HFFc6 (cell line): ENCODE results near the gene PKIB. TPM values are rescaled to one million over a fixed set of nuclear protein-coding genes. Genes with fewer than 3 reads are reported as not detected.

Experiments used
- DNase-seq: peaks from one replicate; pipeline ENCODE4 v3.0.0-alpha.2; 2018
- H3K27ac Mint-ChIP-seq: 2 replicates; pipeline ENCODE4 v1.8.0; 2020; ENCODE audit warnings: mild to moderate bottlenecking, mixed read lengths
- H3K27me3 Mint-ChIP-seq: 2 replicates; pipeline ENCODE4 v1.8.0; 2021; ENCODE audit warnings: mild to moderate bottlenecking, moderate library complexity, mixed read lengths; ENCODE audit not compliant: insufficient read depth
- H3K36me3 Mint-ChIP-seq: 2 replicates; pipeline ENCODE4 v1.8.0; 2021; ENCODE audit warnings: low read depth, mixed read lengths
- H3K4me1 Mint-ChIP-seq: 2 replicates; pipeline ENCODE4 v1.8.0; 2020; ENCODE audit warnings: low read depth, mixed read lengths
- H3K4me3 Mint-ChIP-seq: 2 replicates; pipeline ENCODE4 v1.8.0; 2020; ENCODE audit warnings: mild to moderate bottlenecking, moderate library complexity, mixed read lengths
- H3K9me3 Mint-ChIP-seq: 2 replicates; pipeline ENCODE4 v1.8.0; 2020; ENCODE audit warnings: mild to moderate bottlenecking, mixed read lengths
- CTCF ChIP-seq: fragments of 200-600 bp; sonication (generic); IDR thresholded peaks from 2 replicates; pipeline ENCODE4 v1.5.0; 2021; ENCODE audit warnings: antibody characterized with exemption, mild to moderate bottlenecking
- total RNA-seq, 6 experiments: library from RNA; stranded (reverse); fragmentation: NEBNext Ultra II Directional; extraction: Animal tissue kit (Norgen Biotek cat#: 25700); gene quantifications; 2 replicates in 1 of 6; 3 replicates in 5 of 6; pipeline ENCODE4 v1.2.3, GENCODE V29; 2021

PKIB gene
- total RNA-seq, 6 experiments from 2014 or later: 0.22 TPM; not detected in 5

DNA sequence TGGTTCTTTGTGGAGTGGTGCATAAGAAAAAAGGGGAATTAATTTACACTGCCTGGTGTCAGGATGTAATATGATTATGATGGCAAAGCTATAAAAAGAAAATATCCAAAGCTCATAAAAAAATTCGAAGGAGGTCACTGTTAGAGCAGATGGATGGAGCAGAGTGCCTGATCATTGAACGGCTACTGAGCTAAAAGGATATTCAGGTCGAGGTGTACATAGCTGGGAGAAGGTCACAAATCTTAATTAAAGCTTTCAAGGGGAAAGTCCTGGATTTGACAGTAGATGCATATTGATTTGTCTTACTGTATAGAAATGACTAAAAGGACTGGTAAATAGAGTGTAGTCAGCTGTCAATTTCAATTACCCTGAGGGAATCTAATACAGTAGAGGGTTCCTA is 84.4 kb downstream of the PKIB start:
- no peaks in the 10 kb centered on the region for H3K36me3 Mint-ChIP-seq
- H3K27me3 Mint-ChIP-seq: no peaks in the 10 kb centered on the region
- no peak overlapping the region for H3K4me3 Mint-ChIP-seq
- no peak overlapping the region for H3K27ac Mint-ChIP-seq
- DNase-seq: no peak
- H3K4me1 Mint-ChIP-seq: peaks cover 15% of the 10 kb centered on the region
- TF ChIP-seq CTCF: no peak
- H3K9me3 Mint-ChIP-seq: no peaks in the 10 kb centered on the region; the same call in 1 of the 2 replicates

- no peak for TF ChIP-seq CTCF
- Mint-ChIP-seq H3K36me3 (no peaks in the 10 kb centered on the region), H3K27me3 (no peaks in the 10 kb centered on the region)
Measured at GRCh38 chr6:122695188-122695587, 85.0 kb downstream of the PKIB start.

DNA sequence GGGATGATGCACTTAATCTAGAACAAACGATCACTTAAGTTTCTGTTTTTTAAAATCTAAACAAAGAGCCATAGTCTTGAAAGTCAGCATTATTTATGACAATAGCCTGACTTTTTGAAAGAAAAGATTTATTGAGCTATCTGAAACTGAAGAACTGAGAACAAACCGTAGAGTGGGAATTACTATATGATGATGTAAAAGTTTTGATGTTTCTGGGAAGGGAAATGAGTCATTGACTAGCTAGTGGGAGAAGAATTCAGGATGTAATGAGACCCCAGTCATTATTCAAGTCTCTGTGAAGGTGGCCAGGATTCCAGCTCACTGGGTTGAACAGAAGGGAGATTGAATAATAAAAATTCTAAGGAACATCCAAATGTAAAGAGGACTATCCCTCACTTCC is 85.9 kb downstream of the PKIB start:
- Mint-ChIP-seq H3K4me1 (peaks cover 15% of the 10 kb centered on the region), H3K27me3 (no peaks in the 10 kb centered on the region), H3K27ac (no peak overlapping the region), H3K36me3 (no peaks in the 10 kb centered on the region), H3K4me3 (no peak overlapping the region), H3K9me3 (no peaks in the 10 kb centered on the region; the same call in 1 of the 2 replicates)
- DNase-seq: peak; percentile 12
- no peak for TF ChIP-seq CTCF

More at GRCh38 chr6:122695188-122695587, 85.0 kb downstream of the PKIB start:
- H3K9me3 Mint-ChIP-seq: no peaks in the 10 kb centered on the region; the same call in 1 of the 2 replicates
- no peak overlapping the region for H3K4me3 Mint-ChIP-seq
- DNase-seq: no peak
- peaks cover 15% of the 10 kb centered on the region for H3K4me1 Mint-ChIP-seq
- H3K27ac Mint-ChIP-seq: no peak overlapping the region

GRCh38 chr6:122696853-122697252 is 86.6 kb downstream of the PKIB start:
- Mint-ChIP-seq H3K4me3 (no peak overlapping the region), H3K9me3 (no peaks in the 10 kb centered on the region; the same call in 1 of the 2 replicates), H3K4me1 (peaks cover 15% of the 10 kb centered on the region), H3K36me3 (no peaks in the 10 kb centered on the region), H3K27me3 (no peaks in the 10 kb centered on the region), H3K27ac (no peak overlapping the region)
- no peak for TF ChIP-seq CTCF
- no peak for DNase-seq

DNA sequence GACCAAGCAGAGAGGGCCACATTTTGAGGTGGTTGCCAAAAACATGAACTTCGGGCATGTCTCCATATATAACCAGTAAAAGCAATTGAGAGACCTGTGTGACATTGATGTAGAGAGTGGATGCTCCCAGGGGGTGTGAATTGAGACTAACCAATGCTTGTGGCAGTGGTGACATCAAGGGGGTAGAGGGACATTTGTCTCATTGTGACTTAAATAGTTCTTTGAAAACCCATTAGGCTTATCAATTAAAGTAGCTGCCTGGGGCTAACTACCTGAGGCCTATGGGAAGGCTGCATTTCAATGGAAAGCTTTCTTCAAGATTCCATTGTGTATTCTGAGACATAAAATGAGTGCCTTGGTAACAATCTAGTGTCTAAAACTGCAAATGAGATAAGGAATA is 87.3 kb downstream of the PKIB start:
- H3K4me1 Mint-ChIP-seq: peaks cover 15% of the 10 kb centered on the region
- H3K4me3 Mint-ChIP-seq: no peak overlapping the region
- no peak for TF ChIP-seq CTCF
- no peaks in the 10 kb centered on the region for H3K36me3 Mint-ChIP-seq
- DNase-seq: no peak
- no peaks in the 10 kb centered on the region for H3K27me3 Mint-ChIP-seq
- H3K9me3 Mint-ChIP-seq: no peaks in the 10 kb centered on the region; the same call in 1 of the 2 replicates
- no peak overlapping the region for H3K27ac Mint-ChIP-seq

DNA sequence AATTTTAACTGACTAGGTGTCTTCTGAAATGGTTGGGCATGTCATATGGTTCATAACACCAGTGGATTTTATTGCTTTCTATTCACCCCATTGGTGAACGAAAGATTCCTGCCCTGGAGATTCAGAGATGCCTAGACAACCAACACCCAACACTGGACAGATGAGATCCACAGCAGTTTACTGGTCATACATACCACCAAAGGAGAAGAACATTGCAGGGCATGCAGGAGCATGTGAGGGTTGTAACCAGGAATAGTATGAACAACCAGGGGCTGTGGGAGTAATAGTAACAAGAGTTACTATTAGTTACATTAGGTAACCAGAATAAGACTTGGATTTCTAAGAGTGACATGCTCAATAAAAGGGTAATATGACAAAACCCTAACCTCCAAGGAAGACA is 91.5 kb downstream of the PKIB start:
- Mint-ChIP-seq H3K27ac (no peak overlapping the region), H3K4me3 (no peak overlapping the region), H3K27me3 (no peaks in the 10 kb centered on the region; the same call in 1 of the 2 replicates), H3K4me1 (peaks cover 4% of the 10 kb centered on the region; the same call in 1 of the 2 replicates), H3K9me3 (no peaks in the 10 kb centered on the region; the same call in 1 of the 2 replicates), H3K36me3 (no peaks in the 10 kb centered on the region)
- no peak for DNase-seq
- no peak for TF ChIP-seq CTCF
